Non-pigmented ciliary epithelial cell (primary cell): Measurements from ENCODE around the gene TCEA3.

Experiments
- DNase-seq: peaks from one replicate; pipeline ENCODE4 v3.0.0-alpha.2; 2010; ENCODE audit warnings: low read depth

Gene TCEA3

DNA sequence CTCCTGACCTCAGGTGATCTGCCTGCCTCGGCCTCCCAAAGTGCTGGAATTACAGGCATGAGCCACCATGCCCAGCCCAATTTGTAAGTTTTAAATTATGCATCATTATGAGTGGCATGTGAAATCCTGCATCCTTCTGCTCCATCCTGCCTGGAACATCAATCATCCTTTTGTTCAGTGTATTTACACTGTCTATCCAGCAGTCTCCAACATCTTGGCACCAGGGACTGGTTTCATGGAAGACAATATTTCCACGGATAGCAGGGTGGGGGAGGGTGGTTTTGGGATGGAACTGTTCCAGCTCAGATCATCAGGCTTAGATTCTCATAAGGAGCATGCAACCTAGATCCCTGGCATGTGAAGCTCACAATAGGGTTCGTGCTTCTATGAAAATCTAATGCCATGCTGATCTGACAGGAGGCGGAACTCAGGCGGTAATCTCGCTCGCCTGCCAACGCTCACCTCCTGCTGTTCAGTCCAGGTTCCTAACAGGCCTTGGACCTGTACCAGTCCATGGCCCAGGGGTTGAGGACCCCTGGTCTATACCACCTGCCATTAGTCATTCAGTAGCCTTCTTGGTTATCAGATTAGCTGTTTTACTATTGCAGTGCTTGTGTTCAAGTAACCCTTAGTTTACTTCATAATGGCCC lies 22.2 kb upstream of the TCEA3 start:
- no peak for DNase-seq

DNA sequence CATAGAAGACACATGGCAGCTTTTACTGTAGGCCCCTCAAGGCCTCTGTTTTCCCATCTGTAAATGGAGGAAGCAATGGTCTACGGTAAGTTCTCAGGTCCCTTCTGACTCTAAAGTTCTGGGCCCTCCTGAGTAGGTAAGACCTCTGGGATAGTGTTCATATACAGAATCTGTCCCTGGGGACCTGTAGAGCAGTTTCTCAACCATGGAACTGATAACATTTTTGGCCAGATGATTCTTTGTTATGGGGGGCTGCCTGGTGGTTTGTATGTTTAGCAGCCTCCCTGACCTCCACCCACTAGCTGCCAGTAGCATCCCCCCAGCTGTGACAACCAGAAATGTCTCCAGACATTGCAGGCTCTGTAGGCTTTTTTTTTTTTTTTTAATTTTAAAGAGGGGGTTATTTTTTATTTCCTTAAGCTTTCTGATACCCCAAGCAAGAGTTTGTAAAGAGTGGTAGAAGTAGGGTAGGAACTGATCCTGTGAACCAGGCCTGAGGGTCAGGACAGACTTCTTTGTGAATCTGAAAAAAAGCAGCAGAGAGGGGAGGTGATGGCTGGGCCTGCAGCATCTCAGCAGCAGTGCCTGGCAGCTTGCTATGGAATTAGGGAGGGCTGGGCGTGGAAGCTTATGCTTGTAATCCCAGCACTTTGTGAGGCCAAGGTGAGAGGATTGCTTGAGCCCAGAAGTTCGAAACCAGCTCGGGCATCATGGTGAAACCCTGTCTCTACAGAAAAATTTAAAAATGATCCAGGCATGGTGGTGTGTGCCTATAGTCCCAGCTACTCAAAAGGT lies 20.2 kb upstream of the TCEA3 start:
- no peak for DNase-seq

DNA sequence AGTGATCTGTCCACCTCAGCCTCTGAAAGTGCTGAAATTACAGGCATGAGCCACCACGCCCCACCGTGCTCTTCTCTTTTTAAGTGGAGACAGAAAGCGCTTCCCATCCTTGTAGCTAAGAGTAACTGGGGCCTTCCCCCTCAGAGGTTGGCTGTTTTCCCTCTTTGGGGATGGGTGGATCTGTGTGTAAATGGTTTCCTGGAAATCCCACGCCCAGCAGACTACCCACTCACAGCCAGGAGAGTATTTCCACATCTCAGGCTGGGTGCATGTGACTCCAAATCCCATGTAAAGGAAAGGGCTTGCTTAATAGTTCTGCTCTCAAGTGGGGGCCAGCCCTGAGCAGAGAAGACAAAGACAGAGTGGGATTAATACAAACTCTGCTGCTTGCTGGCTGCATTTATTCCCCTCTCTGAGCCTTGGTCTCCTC lies 19.6 kb upstream of the TCEA3 start:
- no peak for DNase-seq

DNA sequence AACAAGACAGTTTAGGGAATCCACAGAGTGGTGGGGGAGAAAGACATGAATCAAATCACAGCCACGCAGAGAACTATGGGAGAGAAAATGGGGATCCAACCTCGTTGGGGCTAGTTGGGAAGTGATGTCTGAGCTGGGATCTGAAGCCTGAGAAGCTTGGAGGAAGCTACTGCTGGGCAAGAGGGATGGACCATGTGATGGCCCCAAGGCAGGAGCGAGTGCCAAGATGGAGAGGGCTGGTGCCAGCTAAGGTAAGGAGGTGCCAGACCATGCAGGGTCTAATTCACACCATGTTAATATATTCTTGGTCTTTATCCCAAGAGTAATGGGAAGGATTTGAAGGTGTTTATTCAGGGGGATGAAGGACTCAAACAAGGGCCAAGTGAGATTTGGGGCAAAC lies 18.2 kb upstream of the TCEA3 start:
- DNase-seq: no peak

DNA sequence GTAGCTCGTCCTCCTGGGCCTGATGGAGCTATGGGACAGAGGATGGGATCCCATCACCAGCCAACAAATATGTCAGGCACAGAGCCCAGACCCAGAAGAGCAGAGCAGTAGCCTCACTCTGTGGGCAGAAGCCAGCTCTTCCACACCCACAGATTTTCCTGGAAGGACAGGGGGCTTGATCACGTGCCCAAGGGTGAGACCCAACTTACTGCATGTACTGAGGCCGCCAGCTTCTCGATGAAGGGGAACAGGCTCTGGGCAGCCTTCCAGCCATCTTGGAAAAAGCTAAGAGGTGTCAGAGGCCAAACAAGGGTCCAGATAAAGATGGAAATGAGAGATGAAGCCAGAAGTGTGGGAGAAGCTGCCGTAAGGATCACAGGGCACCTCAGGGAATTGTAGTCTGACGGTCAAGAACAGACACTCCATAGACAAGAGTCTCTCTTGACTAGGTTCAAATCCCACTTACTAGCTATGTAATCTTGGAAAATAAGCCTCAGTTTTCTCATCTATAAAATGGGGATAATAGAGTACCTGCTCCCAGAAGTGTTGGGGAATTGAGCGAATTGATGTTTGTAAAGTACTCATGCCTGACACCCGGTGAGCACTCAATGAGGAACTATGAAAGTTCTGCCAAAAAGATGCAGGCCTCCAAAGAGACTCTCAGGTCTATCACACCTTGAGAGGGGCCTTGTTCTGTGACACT lies 17.0 kb upstream of the TCEA3 start:
- DNase-seq: no peak

DNA sequence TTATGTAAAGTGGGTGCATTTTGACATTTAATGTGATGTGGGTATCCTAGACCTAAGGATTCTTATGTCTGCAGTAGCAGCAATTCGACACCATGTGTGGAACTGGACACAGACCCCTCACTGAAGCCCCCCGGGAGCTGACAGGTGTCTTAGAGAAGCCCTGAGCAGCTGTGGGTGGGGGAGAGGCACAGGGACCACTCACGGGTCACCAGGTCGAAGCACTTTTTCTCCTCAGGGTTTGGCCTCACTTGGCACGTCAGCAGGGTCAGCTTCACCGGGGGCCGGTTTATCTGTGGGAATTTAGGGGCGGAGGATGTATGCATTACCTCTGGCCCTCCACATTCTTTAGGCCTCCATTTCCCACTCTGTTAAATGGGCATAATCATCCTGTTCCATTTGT lies 14.0 kb upstream of the TCEA3 start:
- DNase-seq: no peak

DNA sequence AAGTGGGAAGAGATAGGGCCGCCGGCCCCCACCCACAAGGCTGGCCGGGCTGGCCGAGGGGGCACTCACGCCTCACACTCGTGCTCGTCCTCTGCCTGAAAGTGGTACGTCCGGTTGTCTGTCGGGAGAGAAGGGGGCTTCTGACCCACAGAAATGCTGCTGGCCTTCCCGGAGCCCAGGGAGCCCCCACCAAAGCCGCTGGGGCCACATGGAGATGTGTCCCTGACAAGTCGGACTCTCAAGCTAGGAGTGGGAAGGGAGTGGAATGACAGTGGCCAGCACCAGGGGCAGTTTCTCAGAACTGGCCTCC lies 12.8 kb upstream of the TCEA3 start:
- no peak for DNase-seq

DNA sequence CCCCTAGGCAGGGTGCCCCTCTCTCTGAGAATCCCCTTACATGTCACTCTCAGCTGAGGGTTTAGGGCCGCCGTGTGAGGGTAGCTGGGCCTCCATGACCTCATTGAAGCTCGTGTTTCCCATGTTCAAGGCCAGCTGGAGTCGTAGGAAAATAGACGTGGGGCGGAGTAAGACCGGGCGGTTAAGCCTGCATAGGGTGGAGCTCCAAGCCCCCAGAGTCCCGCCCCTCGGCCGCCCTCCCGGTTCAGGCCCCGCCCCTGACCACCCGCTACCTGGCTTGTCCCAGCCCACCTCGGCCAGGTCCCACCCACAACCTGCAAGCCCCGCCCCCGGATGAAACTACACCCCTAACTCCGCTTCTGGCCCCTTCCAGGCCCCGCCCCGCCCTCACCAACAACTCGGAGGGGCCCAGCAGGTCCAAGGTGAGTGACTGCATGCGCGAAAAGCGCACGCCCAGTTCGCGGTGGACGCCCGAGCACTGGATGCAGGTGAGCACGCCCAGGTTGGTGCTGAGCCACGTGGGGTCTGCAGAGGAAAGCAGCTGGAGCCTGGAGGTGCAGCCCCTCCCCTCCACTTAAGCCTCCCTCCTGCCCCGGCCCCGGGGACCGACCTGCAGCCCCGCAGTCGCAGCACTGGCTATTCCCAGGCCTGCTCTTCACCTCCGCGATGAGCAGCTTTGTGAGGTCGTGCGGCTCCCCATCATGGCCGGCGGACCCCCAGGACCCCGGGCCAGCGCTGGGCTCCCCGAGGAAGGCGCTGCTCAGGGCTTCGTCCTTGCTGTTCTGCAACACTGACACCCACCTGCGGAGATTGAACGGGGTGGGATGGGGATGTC lies 12.2 kb upstream of the TCEA3 start:
- no peak for DNase-seq

DNA sequence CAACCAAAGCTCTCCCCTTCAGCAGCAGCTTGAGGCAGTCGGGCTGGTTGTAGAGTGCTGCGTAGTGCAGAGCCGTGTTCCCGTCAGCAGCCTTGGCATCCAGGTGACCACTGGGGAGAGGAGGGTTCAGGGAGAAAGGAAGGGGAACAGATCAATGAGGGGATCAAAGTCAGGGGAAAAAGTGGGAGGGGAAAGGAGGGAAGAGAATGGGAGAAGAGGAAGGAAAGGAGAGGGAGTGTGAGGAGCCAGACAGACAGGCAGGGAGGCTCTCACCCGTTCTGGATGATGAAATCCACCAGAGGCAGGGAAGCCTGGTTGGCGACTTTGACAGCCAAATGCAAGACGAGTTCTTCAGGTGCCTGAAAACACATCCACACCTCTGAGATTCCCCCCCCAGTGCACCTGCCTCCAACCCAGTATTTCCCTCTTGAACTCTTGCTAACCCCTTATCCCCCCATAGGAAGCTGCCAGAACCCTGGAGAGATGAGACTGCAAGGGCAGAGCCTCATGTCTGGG lies 9.8 kb upstream of the TCEA3 start:
- no peak for DNase-seq

DNA sequence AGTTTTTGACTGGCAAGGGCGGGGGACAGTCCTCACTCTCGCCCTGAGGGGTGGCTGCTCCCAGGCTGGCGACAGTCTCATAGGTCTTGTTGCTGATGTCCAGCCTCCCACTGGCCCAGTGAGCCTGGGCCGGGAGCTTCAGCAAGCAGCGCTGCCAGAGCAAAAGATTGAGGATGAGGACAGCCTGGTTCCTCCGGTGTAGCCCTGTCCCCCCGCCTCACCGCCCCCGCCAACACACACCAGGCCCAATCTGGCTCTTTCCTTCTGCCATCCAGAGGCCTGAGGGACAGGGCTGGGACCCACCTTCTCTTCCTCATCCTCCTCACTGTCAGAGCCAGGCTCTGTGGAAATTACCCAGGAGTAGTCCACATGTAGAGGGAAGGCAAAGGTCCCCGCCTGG lies 8.6 kb upstream of the TCEA3 start:
- DNase-seq: no peak

DNA sequence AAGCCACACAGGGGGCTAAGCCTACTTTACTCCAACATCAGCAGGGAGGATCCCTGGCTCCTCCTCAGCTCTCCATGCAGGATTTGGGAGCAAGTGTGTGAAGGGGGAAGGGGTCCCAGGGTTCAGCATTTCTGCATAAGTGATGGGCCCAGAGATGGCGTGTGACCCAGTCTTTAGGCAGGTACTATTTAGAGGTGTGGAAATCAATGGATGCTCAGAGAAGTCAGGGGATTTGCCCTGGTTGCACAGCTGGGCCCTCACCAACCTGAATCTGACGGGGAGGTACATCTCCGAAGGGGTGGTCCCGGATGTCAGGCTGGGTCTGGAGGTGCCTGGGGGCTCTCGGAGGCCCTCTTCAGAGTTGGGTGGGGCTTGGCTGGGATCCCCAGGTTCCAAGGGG lies 6.9 kb upstream of the TCEA3 start:
- DNase-seq: no peak

DNA sequence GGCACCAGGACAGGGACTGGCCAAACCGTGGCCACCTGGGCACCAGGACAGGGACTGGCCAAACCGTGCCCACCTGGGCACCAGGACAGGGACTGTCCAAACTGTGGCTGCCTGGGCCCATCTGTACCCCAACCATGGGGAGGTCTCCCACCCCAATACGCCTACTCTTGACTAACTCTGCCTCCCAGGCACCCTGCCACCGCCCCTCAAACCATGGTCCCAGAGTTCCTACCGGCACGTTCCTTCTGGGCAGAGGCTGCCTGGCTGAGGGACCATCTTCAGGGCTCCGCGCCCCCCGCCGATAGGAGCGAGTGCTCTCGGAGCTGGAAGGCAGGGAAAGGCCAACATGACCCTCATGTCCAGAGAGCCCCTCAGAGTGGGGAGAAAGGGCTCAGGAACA lies 6.3 kb upstream of the TCEA3 start:
- no peak for DNase-seq

DNA sequence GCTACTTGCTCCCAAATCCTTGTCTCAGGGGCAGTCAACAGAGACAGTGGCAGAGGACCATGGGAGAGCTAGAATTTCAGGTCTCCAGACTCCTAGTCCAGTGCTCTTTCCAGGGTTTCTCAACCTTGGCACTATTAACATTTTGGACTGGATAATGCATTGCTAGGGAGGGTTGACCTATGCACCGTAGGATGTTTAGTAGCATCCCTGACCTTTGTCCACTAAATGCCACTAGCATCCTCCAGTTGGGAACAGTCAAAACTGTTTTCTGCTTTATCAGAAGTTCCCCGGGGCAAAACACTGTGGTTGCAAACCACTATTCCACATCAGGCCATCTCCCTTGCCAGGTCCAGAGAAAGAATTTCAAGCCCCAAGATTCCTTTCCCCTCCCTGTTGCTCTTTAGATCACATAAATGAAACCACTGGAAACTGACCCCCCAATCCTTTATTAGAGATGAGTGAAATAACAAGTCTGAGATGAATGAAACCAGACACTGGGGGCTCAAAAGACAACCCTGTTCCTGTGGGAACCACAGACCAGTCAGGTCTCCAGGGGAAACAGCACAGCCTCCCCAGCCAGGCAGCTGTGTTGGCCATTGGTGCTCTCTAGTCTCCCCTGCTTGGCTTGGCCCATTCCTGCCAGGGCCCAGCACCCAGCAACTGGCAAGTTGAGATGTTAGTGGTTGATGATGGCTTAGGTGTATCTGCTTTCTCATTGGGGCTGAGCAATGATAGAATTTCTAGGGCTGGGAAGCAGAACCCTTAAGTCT lies 3.8 kb upstream of the TCEA3 start:
- DNase-seq: no peak

DNA sequence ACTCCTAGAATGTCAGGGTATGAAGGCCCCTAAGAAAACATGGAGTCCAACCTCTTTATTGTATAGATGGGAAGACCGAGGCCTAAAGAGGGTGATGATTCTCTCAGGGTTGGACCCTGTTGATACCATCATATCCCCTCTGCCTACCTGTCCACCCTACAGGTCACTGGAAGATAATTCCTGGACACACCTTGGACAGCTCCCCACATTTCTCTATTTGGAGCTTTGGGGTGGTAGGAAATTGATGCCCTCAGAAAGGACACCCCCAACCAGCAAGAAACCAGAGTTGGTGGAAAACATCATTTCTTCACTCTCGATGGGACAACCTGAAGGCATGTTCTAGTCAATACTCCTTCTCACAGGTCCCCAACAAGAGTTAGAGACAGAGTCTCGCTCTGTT lies 3.0 kb upstream of the TCEA3 start:
- DNase-seq: no peak

DNA sequence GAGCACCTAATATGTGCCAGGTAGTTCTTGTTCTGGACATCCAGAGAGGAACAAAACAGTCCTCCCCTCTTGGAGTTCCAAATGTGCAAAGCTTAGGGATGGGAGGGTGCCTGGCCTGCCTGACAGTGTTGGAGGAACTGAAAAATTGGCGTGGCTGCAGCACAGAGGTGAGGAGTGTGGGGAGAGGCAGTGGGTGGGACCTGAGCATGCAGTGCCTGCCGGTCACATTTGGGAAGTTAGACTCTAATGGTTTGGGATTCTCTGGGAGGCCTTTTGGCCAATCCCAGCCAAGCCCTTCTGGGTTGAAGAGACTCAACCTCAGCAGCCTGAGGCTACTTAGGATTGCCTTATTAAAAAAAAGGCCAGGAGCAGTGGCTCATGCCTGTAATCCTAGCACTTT lies 2.3 kb upstream of the TCEA3 start:
- no peak for DNase-seq

DNA sequence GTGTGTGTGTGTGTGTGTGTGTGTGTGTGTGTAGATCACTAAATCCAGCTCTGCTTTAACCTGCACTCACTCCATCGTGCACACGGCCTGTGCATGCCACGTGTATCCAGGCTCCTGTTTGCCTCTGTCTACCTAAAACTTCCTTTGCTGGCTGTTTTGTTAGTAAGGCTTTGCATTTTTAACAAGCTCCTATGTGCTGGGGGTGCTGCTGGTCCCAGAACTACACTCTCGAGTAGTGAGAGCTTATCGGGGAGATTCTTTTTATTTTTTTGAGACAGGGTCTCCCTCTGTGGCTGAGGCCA lies 596 bp upstream of the TCEA3 start:
- DNase-seq: no peak

DNA sequence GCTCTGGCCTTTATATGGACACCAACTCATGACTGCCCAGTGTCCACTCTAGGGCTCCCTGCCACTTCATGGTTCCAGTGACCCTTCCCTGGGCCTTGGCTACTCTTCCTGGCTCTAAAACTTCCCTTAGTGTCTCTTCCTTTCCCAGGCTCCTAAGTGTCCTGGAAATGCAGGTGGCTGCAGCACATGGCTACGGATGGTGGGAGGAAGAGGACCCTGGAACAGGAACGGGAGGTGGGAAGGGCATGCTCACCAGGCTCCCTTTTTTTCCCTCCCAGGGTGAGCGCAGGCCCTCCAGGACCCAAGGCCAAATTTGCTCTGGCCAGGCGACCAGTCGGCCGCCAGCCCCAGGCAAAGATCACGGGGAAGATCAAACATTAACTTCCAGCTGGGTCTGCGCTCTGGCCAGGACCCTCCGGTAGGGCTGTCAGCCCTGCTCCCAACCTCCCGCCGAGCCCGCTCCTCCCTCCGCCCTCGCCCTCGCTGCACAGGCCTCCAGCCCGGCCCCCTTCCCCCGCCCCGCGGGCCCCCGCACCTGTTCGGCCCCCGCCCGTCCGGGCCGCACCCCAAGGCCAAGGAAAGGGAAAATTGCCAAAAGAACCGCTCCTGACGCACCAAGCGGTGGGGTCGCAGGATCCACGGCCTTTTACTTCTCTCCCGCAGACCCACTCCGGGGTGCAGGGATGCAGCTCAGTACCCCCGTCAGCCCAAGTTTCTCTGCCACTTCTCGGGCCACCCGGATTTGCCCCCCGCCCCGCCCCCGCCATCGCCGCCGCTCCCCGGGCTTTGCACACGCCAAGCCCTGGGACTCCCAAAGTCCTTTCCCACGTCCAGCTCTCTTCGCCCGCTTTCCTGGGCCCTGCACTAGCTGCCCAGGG lies 894 bp downstream of the TCEA3 start:
- no peak for DNase-seq

DNA sequence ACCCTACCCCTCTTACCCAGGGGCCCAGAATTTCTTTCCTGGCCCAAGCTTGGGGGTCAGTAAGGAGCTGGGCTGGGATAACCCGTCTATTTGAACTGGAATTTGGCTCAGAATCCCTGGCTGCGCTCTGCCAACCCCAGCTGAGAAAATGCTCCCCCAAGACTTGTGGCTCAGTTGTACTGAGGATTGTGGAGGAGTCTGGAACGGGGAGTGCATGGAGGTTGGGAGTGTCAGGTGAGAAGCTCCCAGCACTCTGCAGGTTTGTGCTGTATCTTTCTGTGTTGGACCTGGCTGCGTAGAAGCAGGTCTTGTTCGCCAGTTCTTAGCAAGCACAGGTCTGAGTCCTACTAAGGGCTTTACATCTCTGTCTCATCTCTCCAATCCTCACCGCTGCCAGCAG lies 1.6 kb downstream of the TCEA3 start:
- DNase-seq: no peak

DNA sequence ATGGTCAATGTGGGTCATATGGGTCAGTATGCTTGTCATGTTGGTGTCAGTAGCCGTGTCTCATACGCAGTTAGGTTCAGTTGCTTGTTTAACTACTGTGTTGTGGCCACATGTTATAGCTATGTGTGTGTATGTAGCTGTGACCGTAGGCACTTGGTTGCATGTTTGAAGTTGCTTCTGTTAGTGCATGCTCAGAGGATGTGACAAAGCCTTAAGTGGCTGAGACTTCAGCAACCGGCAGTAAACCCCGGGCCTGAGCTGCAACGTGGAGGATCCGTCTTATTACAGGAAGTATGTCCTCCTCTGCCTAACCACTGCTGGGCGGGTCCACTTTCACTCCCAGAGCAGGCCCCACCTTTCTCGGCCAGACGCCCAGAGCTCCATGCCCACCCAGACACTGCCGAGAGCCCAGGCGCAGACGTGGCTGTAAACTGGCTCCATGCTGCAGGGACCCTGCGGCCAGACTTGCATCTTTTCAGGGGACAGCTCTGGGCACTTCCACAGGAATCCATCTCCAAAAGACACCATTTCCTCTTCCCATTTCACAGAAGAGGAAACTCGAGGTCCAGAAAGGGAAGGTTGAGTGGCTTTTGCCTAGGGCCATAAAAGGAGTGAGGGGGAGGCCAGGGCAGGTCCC lies 2.2 kb downstream of the TCEA3 start:
- peak; percentile 28 for DNase-seq

DNA sequence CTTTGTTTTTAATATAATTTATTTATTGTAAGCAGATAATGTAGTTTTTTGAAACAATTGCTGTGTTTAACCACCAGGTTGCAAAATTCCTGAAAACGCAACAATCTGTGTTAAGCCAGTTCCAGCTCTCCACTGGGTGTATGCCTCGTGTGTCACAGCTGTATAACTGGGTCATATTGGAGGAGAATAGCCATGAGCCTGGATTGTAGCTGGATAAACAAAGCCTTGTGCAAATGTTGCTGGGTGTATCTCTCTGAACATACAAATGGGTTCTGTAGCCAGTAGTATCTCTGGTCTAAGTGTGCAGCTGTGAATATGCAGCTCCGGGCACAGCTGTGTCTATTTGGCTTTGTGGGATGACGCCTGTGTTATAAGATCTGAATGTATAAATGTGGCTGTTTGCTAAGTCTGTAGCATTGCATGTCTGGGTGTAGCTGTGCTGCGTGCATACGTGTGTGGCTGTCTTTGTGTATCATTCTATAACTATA lies 2.8 kb downstream of the TCEA3 start:
- peak; percentile 13 for DNase-seq
